AG04449 (cell line): ENCODE measurements around the gene CTNNA3.
"Not testable (repeated sequence)": the region's sequence is repeated elsewhere in the genome, so short reads cannot be mapped to it uniquely, and the experiment has no call there.

Experiments
- CTCF ChIA-PET: fragments of 350-600 bp; formaldehyde crosslinking; extraction: SDS; loops from one replicate; lab custom pipeline; 2021; ENCODE audit warnings: antibody characterized with exemption; lab: Yijun Ruan, JAX
- POLR2A ChIA-PET: fragments of 400-600, 350-600 bp; formaldehyde crosslinking; extraction: SDS; loops from one replicate; lab custom pipeline; 2020; ENCODE audit warnings: antibody characterized with exemption, inconsistent platforms; lab: Yijun Ruan, JAX
- DNase-seq: peaks from one replicate; pipeline ENCODE4 v3.0.0-alpha.2; 2010; ENCODE audit warnings: low read depth, low spot score
- H3K4me3 ChIP-seq: 2 replicates; pipeline ENCODE4 v1.5.1; 2011; ENCODE audit warnings: low read depth, mild to moderate bottlenecking, control low read depth, low read length
- CTCF ChIP-seq: IDR thresholded peaks from one replicate; pipeline ENCODE4 v1.5.1; 2011; ENCODE audit warnings: mild to moderate bottlenecking, moderate library complexity, low read length, control low read depth, inconsistent platforms; ENCODE audit not compliant: insufficient read depth; ENCODE audit errors: missing control alignments

The CTNNA3 gene

GRCh38 chr10:67401711-67402110 is 294.3 kb downstream of the CTNNA3 start:
- POLR2A ChIA-PET = no interaction called here
- no peak for TF ChIP-seq CTCF
- DNase-seq = no peak
- H3K4me3 ChIP-seq = no peak overlapping the region
- CTCF ChIA-PET = no interaction called here

GRCh38 chr10:67386841-67387533 is 309.0 kb downstream of the CTNNA3 start:
- H3K4me3 ChIP-seq, DNase-seq, CTCF ChIA-PET, POLR2A ChIA-PET: not testable (repeated sequence)

- no peak for DNase-seq
- TF ChIP-seq CTCF = no peak
- no peak overlapping the region for H3K4me3 ChIP-seq
- CTCF ChIA-PET = no interaction called here
- POLR2A ChIA-PET = no interaction called here
Observed at GRCh38 chr10:67386260-67386659, 309.7 kb downstream of the CTNNA3 start.

GRCh38 chr10:67385566-67385965 is 310.4 kb downstream of the CTNNA3 start:
- POLR2A ChIA-PET = no interaction called here
- no peak overlapping the region for H3K4me3 ChIP-seq
- no peak for TF ChIP-seq CTCF
- DNase-seq = no peak
- CTCF ChIA-PET = no interaction called here

GRCh38 chr10:67385089-67385488 is 310.9 kb downstream of the CTNNA3 start:
- DNase-seq = no peak
- no peak overlapping the region for H3K4me3 ChIP-seq
- TF ChIP-seq CTCF = no peak
- CTCF ChIA-PET = no interaction called here
- POLR2A ChIA-PET = no interaction called here

- CTCF ChIA-PET = no interaction called here
Observed at GRCh38 chr10:67331121-67331910, 364.7 kb downstream of the CTNNA3 start.

More at GRCh38 chr10:67331121-67331910, 364.7 kb downstream of the CTNNA3 start:
- no peak for DNase-seq
- POLR2A ChIA-PET = no interaction called here
- H3K4me3 ChIP-seq = no peak overlapping the region
- TF ChIP-seq CTCF = no peak
